K562 (cell line): ENCODE measurements around the gene OPA1. TPM values are rescaled to one million over a fixed set of nuclear protein-coding genes. Genes with fewer than 3 reads are reported as not detected.
A peak's percentile ranks its signal among the peaks of the same experiment; 100 is the strongest.

Experiments used
- ATF1 ChIP-seq, 2 experiments: fragments of 450-650 bp in 1 of 2; IDR thresholded peaks; 2 replicates each; pipeline ENCODE4 v1.6.1; 2016; ENCODE audit warnings: missing compliant biosample characterization in 1 of 2, missing genetic modification characterization in 1 of 2
- ATF7 ChIP-seq: fragments of 450-650 bp; IDR thresholded peaks from 2 replicates; pipeline ENCODE4 v1.7.1; 2014; ENCODE audit warnings: mild to moderate bottlenecking, moderate library complexity
- CBX8 ChIP-seq: fragments of 200-600 bp; sonication (generic); IDR thresholded peaks from 2 replicates; pipeline ENCODE4 v1.6.1; 2012; ENCODE audit warnings: borderline replicate concordance, mixed run types, low read depth, mild to moderate bottlenecking, moderate library complexity, mixed read lengths, low read length, control low read depth, inconsistent platforms; ENCODE audit not compliant: poor library complexity, severe bottlenecking; ENCODE audit errors: extremely low read depth
- ETV1 ChIP-seq: fragments of 450-650 bp; conservative IDR thresholded peaks from 2 replicates; pipeline ENCODE4 v1.6.1; 2016; ENCODE audit warnings: missing genetic modification characterization, control low read depth, low read depth, missing compliant biosample characterization
- FOXM1 ChIP-seq, 2 experiments: fragments of 450-650 bp in 1 of 2; sonication (generic) in 1 of 2; formaldehyde crosslinking in 1 of 2; IDR thresholded peaks; 2 replicates each; pipeline versions ENCODE4 v1.6.1 to v1.9.0; 2017 to 2022; ENCODE audit warnings: low read depth in 2 of 2, mild to moderate bottlenecking in 2 of 2, missing genetic modification reagents in 1 of 2, moderate library complexity in 1 of 2
- GTF2A2 ChIP-seq: IDR thresholded peaks from 2 replicates; pipeline ENCODE4 v1.6.1; 2016; ENCODE audit warnings: mild to moderate bottlenecking, missing genetic modification characterization, missing compliant biosample characterization
- KDM5B ChIP-seq: fragments of 200-600 bp; sonication (generic); IDR thresholded peaks from 2 replicates; pipeline ENCODE4 v1.6.1; 2012; ENCODE audit warnings: low read depth, mild to moderate bottlenecking, moderate library complexity, low read length, control low read depth, inconsistent platforms; ENCODE audit not compliant: insufficient replicate concordance
- KLF6 ChIP-seq: fragments of 250-450 bp; sonication (Bioruptor Pico); IDR thresholded peaks from 2 replicates; pipeline ENCODE4 v1.4.0; 2020; ENCODE audit warnings: mild to moderate bottlenecking, moderate library complexity, borderline replicate concordance
- MTA3 ChIP-seq: fragments of 450-650 bp; formaldehyde crosslinking; IDR thresholded peaks from 2 replicates; pipeline ENCODE4 v1.6.1; 2017; ENCODE audit warnings: mild to moderate bottlenecking, borderline replicate concordance
- MYNN ChIP-seq, 2 experiments: sonication (generic); formaldehyde crosslinking in 1 of 2; IDR thresholded peaks; 2 replicates each; pipeline versions ENCODE4 v1.5.0 to v1.6.1; 2016 to 2020; ENCODE audit warnings: antibody characterized with exemption in 1 of 2, missing genetic modification reagents in 1 of 2
- NFXL1 ChIP-seq: fragments of 450-650 bp; formaldehyde crosslinking; IDR thresholded peaks from 2 replicates; pipeline ENCODE4 v1.4.0; 2021; ENCODE audit warnings: mild to moderate bottlenecking
- PHB ChIP-seq: fragments of 250-450 bp; sonication (Bioruptor Pico); IDR thresholded peaks from 2 replicates; pipeline ENCODE4 v1.5.0; 2021
- RCOR1 ChIP-seq, 2 experiments: IDR thresholded peaks; 2 replicates each; pipeline ENCODE4 v1.6.1; 2012; ENCODE audit warnings: low read depth in 2 of 2, low read length in 2 of 2, borderline replicate concordance in 1 of 2, improper control_type of control experiment in 1 of 2
- STAG1 ChIP-seq: sonication (generic); formaldehyde crosslinking; IDR thresholded peaks from 2 replicates; pipeline ENCODE4 v1.5.0; 2020; ENCODE audit warnings: missing genetic modification reagents, borderline replicate concordance
- TCF7L2 ChIP-seq: fragments of 150-350 bp; IDR thresholded peaks from 2 replicates; pipeline ENCODE4 v1.6.1; 2016; ENCODE audit warnings: low read depth, mild to moderate bottlenecking, low read length, moderate library complexity
- TCFL5 ChIP-seq: fragments of 250-450 bp; sonication (Bioruptor Pico); conservative IDR thresholded peaks from 2 replicates; pipeline ENCODE4 v1.6.1; 2021; ENCODE audit warnings: mild to moderate bottlenecking, moderate library complexity, matching md5 sums
- THRAP3 ChIP-seq: fragments of 450-650 bp; IDR thresholded peaks from 2 replicates; pipeline ENCODE4 v1.6.1; 2016; ENCODE audit warnings: mild to moderate bottlenecking, inconsistent platforms, borderline replicate concordance
- ZNF175 ChIP-seq: fragments of 200-800 bp; sonication (Bioruptor generic); IDR thresholded peaks from 2 replicates; pipeline ENCODE4 v1.6.1; 2016; ENCODE audit warnings: low read depth, mild to moderate bottlenecking, missing genetic modification characterization, missing compliant biosample characterization
- ZNF217 ChIP-seq: sonication (generic); formaldehyde crosslinking; IDR thresholded peaks from 2 replicates; pipeline ENCODE4 v1.8.0; 2022; ENCODE audit warnings: mild to moderate bottlenecking, missing genetic modification reagents
- ZNF274 ChIP-seq: IDR thresholded peaks from 2 replicates; pipeline ENCODE4 v1.6.1; 2011; ENCODE audit warnings: low read depth, mild to moderate bottlenecking, low read length, moderate library complexity, borderline replicate concordance
- ZNF41 ChIP-seq: fragments of 250-450 bp; sonication (Bioruptor Pico); conservative IDR thresholded peaks from 2 replicates; pipeline ENCODE4 v1.4.0; 2020; ENCODE audit warnings: mild to moderate bottlenecking
- ZNF76 ChIP-seq: fragments of 250-450 bp; sonication (Bioruptor Pico); IDR thresholded peaks from 2 replicates; pipeline ENCODE4 v1.4.0; 2020; ENCODE audit warnings: mild to moderate bottlenecking, moderate library complexity, borderline replicate concordance
- polyA plus RNA-seq, 8 experiments: library from polyadenylated mRNA; depleted of rRNA in 4 of 8; stranded (reverse) in 5 of 8; unstranded in 3 of 8; fragments of >200 nt; fragmentation: Nextera tagmentation in 2 of 8; fragmentation: Illumina TruSeq in 1 of 8; extraction: Ambion mirVana in 2 of 8; extraction: Trizol in 1 of 8; gene quantifications; 2 replicates each; pipeline versions ENCODE4 v1.2.1 to v1.2.3, GENCODE V29; 2011 to 2014; ENCODE audit warnings: inconsistent platforms in 1 of 8, missing spikeins in 1 of 8
- total RNA-seq, 7 experiments: library from RNA; depleted of rRNA in 6 of 7; stranded (reverse); fragments of >200 nt in 6 of 7; fragmentation: Illumina TruSeq in 2 of 7; extraction: Trizol in 2 of 7; gene quantifications; 2 replicates each; pipeline versions ENCODE4 v1.2.1 to v1.2.3, GENCODE V29; 2011 to 2021; ENCODE audit warnings: low replicate concordance in 1 of 7
- TF ChIP-seq, protein P1 (sequence below): fragments of 250-450 bp; sonication (Bioruptor Pico); IDR thresholded peaks from 2 replicates; pipeline ENCODE4 v1.8.0; 2021; ENCODE audit warnings: moderate library complexity, mild to moderate bottlenecking, inconsistent platforms
- TF ChIP-seq, protein P2 (sequence below): sonication (generic); formaldehyde crosslinking; IDR thresholded peaks from 2 replicates; pipeline ENCODE4 v1.8.0; 2022; ENCODE audit warnings: mild to moderate bottlenecking, missing genetic modification reagents

Gene OPA1
- total and polyA plus RNA-seq, 9 of the 15 experiments (the other 6 are each of a cell fraction or from before 2014, with no cell fraction given) = 19.7 to 127 (median 94.7) TPM

DNA sequence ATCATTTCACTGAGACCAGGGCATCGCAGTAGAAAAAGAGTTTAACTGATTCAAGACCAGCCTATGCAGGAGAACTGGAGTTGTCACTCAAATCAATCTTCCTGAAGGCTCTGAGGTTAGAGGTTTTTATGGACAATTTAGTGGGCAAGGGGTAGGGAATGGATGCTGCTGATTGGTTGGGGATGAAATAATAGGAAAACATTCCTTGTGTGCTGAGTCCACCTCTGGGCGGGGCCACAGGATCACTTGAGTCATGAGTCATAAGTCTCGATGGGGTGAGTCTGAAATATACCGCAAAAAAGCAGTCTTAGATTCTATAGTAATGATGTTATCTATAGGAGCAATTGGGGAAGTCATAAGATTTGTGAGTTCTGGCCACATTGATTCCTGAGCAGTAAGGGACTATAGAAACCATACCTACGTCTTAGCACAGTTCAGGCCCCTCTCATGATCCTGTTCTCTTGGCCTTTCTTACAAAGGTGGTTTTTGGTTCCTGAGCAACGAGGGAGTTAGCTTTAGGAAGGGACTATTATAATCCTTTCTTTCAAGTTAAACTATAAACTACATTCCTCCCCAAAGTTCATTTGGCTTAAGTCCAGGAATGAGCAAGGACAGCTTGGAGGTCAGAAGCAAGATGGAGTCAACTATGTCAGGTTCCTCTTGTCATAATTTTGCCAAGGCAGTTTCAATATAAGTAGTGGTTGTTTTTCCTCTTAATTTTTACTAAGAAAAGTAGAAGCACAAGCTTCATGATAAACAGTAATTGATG lies 2.7 kb upstream of the OPA1 start (continued):
- peak; percentile 70; the same call in 1 of the 2 replicates for TF ChIP-seq ATF7
- peak; percentile 92 for TF ChIP-seq GTF2A2 (tag)
- TF ChIP-seq CBX8 = no peak
- peak; percentile 60; the same call in 1 of the 2 replicates for TF ChIP-seq TCFL5 (CRISPR knock-in tag)
- peak; percentile 71 for TF ChIP-seq ETV1 (tag)
- TF ChIP-seq KDM5B = no peak
- TF ChIP-seq ZNF76 = 0 out of 2 replicates have a peak, but pooled peaks have one; percentile 23
- no peak for TF ChIP-seq STAG1
- no peak for TF ChIP-seq ATF1 (CRISPR knock-in tag; IDR thresholded peaks at IDR 0.05)
- TF ChIP-seq ATF1 (tag; IDR thresholded peaks at IDR 0.05) = peak; percentile 61
- no peak for TF ChIP-seq ZNF217 (CRISPR knock-in tag)
- TF ChIP-seq MYNN (IDR thresholded peaks at IDR 0.05) = no peak
- TF ChIP-seq MYNN (CRISPR knock-in tag; IDR thresholded peaks at IDR 0.05) = no peak
- TF ChIP-seq THRAP3 = no peak
- TF ChIP-seq, protein P1, sequence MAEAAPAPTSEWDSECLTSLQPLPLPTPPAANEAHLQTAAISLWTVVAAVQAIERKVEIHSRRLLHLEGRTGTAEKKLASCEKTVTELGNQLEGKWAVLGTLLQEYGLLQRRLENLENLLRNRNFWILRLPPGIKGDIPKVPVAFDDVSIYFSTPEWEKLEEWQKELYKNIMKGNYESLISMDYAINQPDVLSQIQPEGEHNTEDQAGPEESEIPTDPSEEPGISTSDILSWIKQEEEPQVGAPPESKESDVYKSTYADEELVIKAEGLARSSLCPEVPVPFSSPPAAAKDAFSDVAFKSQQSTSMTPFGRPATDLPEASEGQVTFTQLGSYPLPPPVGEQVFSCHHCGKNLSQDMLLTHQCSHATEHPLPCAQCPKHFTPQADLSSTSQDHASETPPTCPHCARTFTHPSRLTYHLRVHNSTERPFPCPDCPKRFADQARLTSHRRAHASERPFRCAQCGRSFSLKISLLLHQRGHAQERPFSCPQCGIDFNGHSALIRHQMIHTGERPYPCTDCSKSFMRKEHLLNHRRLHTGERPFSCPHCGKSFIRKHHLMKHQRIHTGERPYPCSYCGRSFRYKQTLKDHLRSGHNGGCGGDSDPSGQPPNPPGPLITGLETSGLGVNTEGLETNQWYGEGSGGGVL (CRISPR knock-in tag) = peak; percentile 65; the same call in 1 of the 2 replicates
- TF ChIP-seq NFXL1 (CRISPR knock-in tag) = peak; percentile 66; the same call in 1 of the 2 replicates
- TF ChIP-seq PHB (CRISPR knock-in tag) = no peak
- TF ChIP-seq TCF7L2 = no peak
- TF ChIP-seq ZNF41 (CRISPR knock-in tag) = peak; percentile 88
- no peak for TF ChIP-seq FOXM1 (IDR thresholded peaks at IDR 0.05; ENCODE audit: low read depth)
- no peak for TF ChIP-seq FOXM1 (CRISPR knock-in tag; IDR thresholded peaks at IDR 0.05; ENCODE audit: low read depth)
- peak; percentile 98 for TF ChIP-seq ZNF175 (CRISPR knock-in tag)
- no peak for TF ChIP-seq ZNF274
- TF ChIP-seq KLF6 (CRISPR knock-in tag) = peak; percentile 91
- TF ChIP-seq, protein P2, sequence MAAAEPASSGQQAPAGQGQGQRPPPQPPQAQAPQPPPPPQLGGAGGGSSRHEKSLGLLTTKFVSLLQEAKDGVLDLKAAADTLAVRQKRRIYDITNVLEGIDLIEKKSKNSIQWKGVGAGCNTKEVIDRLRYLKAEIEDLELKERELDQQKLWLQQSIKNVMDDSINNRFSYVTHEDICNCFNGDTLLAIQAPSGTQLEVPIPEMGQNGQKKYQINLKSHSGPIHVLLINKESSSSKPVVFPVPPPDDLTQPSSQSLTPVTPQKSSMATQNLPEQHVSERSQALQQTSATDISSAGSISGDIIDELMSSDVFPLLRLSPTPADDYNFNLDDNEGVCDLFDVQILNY (CRISPR knock-in tag) = no peak
- TF ChIP-seq RCOR1 (IDR thresholded peaks at IDR 0.05; ENCODE audit: borderline replicate concordance in 1 of 2, low read depth in 2 of 2, low read length in 2 of 2) = peak in 1 of 2 experiments; percentile 88; a peak in 2 of 4 replicates
- 0 out of 2 replicates have a peak, but pooled peaks have one; percentile 36 for TF ChIP-seq MTA3
